Left colon (tissue), 2 donors: ENCODE measurements around the gene PSG4. TPM values are rescaled to one million over a fixed set of nuclear protein-coding genes. Genes with fewer than 3 reads are reported as not detected.
"Not testable (repeated sequence)": the region's sequence is repeated elsewhere in the genome, so short reads cannot be mapped to it uniquely, and the experiment has no call there.

ENCODE experiments used
- ATAC-seq: fragments of 200-7000 bp; cut with Tn5 transposase; one replicate; pipeline ENCODE4 v1.9.1; 2020; ENCODE audit warnings: mild to moderate bottlenecking, moderate library complexity
- DNase-seq, 2 donors: peaks; one replicate each; pipeline ENCODE4 v3.0.0-alpha.2; 2020
- intact Hi-C, 2 donors: fragments of 100-400 bp; cut with DNase I in 1 of 2; cut with micrococcal nuclease in 1 of 2; formaldehyde crosslinking; loops; one replicate each; pipeline versions ENCODE4 v1.11.2 to v1.14.0; 2022; cut with DNase I, micrococcal nuclease
- total RNA-seq, 2 donors: library from RNA; stranded (reverse); fragmentation: NEBNext Ultra II Directional; extraction: Animal tissue kit (Norgen Biotek cat#: 25700); gene quantifications; one replicate each; pipeline ENCODE4 v1.2.1, GENCODE V29; 2021
- donor health status: DM: no; HTN: no; CAD: no.
- donor health status: DM: yes; HTN: yes; CAD: no.

The PSG4 gene
- total RNA-seq, 2 donors from 2014 or later: not detected

- not testable (repeated sequence) for DNase-seq, ATAC-seq
- intact Hi-C loops: loop anchor here in 1 of 2 donors (10.0 kb wide), 1 partner anchor 99 kb away; no protein-coding TSS in a partner anchor
Observed at GRCh38 chr19:43203611-43204010, 1.8 kb downstream of the PSG4 start.

GRCh38 chr19:43201891-43202290 lies 3.5 kb downstream of the PSG4 start:
- intact Hi-C loops: loop anchor here in 1 of 2 donors (10.0 kb wide), 1 partner anchor 97 kb away; no protein-coding TSS in a partner anchor
- not testable (repeated sequence) for ATAC-seq, DNase-seq

- not testable (repeated sequence) for ATAC-seq, DNase-seq
- intact Hi-C loops: loop anchor here in 1 of 2 donors (10.0 kb wide), 1 partner anchor 97 kb away; no protein-coding TSS in a partner anchor
Observed at GRCh38 chr19:43201337-43201801, 4.1 kb downstream of the PSG4 start.

- intact Hi-C loops, ATAC-seq: not testable (repeated sequence)
- DNase-seq: peak in 1 of 2 donors; percentile 20
Observed at GRCh38 chr19:43198686-43199419, 6.6 kb downstream of the PSG4 start.

GRCh38 chr19:43197666-43198397 lies 7.6 kb downstream of the PSG4 start:
- intact Hi-C loops, DNase-seq, ATAC-seq: not testable (repeated sequence)

- DNase-seq, ATAC-seq, intact Hi-C loops: not testable (repeated sequence)
Observed at GRCh38 chr19:43194397-43194796, 11.0 kb downstream of the PSG4 start.

GRCh38 chr19:43192381-43193155 lies 12.9 kb downstream of the PSG4 start:
- intact Hi-C loops, DNase-seq, ATAC-seq: not testable (repeated sequence)

- ATAC-seq, DNase-seq, intact Hi-C loops: not testable (repeated sequence)
Observed at GRCh38 chr19:43188092-43188491, 17.3 kb downstream of the PSG4 start.

GRCh38 chr19:43186311-43186935 lies 19.0 kb downstream of the PSG4 start, which contains the start of gene PSG5:
TSS of gene PSG5 (minus strand) at chr19:43186536. CDS start at chr19:43186405, 131 bp downstream.
- intact Hi-C loops, ATAC-seq, DNase-seq: not testable (repeated sequence)

- DNase-seq, ATAC-seq, intact Hi-C loops: not testable (repeated sequence)
Observed at GRCh38 chr19:43181869-43182771, 23.3 kb downstream of the PSG4 start.

GRCh38 chr19:43179569-43180147 lies 25.8 kb downstream of the PSG4 start:
- DNase-seq: peak in 1 of 2 donors; percentile 8
- intact Hi-C loops, ATAC-seq: not testable (repeated sequence)

GRCh38 chr19:43178577-43178976 lies 26.9 kb downstream of the PSG4 start:
- DNase-seq, intact Hi-C loops, ATAC-seq: not testable (repeated sequence)

GRCh38 chr19:43165906-43166305 lies 39.5 kb downstream of the PSG4 start:
- ATAC-seq, intact Hi-C loops, DNase-seq: not testable (repeated sequence)

- intact Hi-C loops, ATAC-seq, DNase-seq: not testable (repeated sequence)
Observed at GRCh38 chr19:43163135-43163534, 42.3 kb downstream of the PSG4 start.

GRCh38 chr19:43162261-43162660 lies 43.2 kb downstream of the PSG4 start:
- ATAC-seq, intact Hi-C loops, DNase-seq: not testable (repeated sequence)

GRCh38 chr19:43152214-43152613 lies 53.2 kb downstream of the PSG4 start:
- intact Hi-C loops: no loop called here
- DNase-seq: no peak
- no peak for ATAC-seq

GRCh38 chr19:43149788-43150187 lies 55.6 kb downstream of the PSG4 start:
- ATAC-seq, intact Hi-C loops, DNase-seq: not testable (repeated sequence)
